Endothelial cell of umbilical vein (primary cell): Measurements from ENCODE around the gene FMN1. TPM values are rescaled to one million over a fixed set of nuclear protein-coding genes. Genes with fewer than 3 reads are reported as not detected.

ENCODE experiments used
- BruUV-seq: library from RNA; stranded (reverse); fragments of 400-500 nt; replicated peaks from 2 replicates; lab custom pipeline; 2021; lab: Mats Ljungman, UMichigan
- CTCF ChIA-PET: fragments of 300-600, 350-600 bp; sonication (Branson Sonifier 250); formaldehyde crosslinking; loops from one replicate; lab custom pipeline; 2021; ENCODE audit warnings: antibody characterized with exemption, inconsistent platforms; lab: Charles Lee
- POLR2A ChIA-PET: fragments of 300-600, 350-600 bp; sonication (Branson Sonifier 250); formaldehyde crosslinking; loops from one replicate; lab custom pipeline; 2021; ENCODE audit warnings: antibody characterized with exemption, inconsistent platforms; lab: Charles Lee
- DNase-seq: peaks from one replicate; pipeline ENCODE4 v3.0.0-alpha.2; 2011; ENCODE audit warnings: low read depth, low spot score
- FAIRE-seq: peaks from 2 replicates; lab custom pipeline; 2011; peaks lifted over from hg19 to GRCh38; lab: Jason Lieb, UNC
- H2AFZ ChIP-seq: 2 replicates; pipeline ENCODE4 v1.6.0; 2012; ENCODE audit warnings: low read depth, low read length, control low read depth, inconsistent platforms
- H3K27ac ChIP-seq: 2 replicates; pipeline ENCODE4 v1.5.1; 2011; ENCODE audit warnings: low read depth, mild to moderate bottlenecking, control low read depth, low read length, moderate library complexity; ENCODE audit not compliant: insufficient read depth
- H3K27me3 ChIP-seq, 2 experiments: 2 replicates each; pipeline versions ENCODE4 v1.6.0 to v1.6.1; 2011; ENCODE audit warnings: low read length in 2 of 2, mixed read lengths in 1 of 2; ENCODE audit not compliant: control insufficient read depth in 2 of 2, insufficient read depth in 2 of 2
- H3K36me3 ChIP-seq, 2 experiments: 2 replicates in 1 of 2; 3 replicates in 1 of 2; pipeline ENCODE4 v1.5.1; 2011; ENCODE audit warnings: low read length in 2 of 2, mild to moderate bottlenecking in 1 of 2, moderate library complexity in 1 of 2; ENCODE audit not compliant: control insufficient read depth in 2 of 2, insufficient read depth in 2 of 2; ENCODE audit errors: extremely low read depth in 1 of 2
- H3K4me1 ChIP-seq: 3 replicates; pipeline ENCODE4 v1.5.1; 2011; ENCODE audit warnings: mild to moderate bottlenecking, low read length; ENCODE audit not compliant: control insufficient read depth, insufficient read depth; ENCODE audit errors: extremely low read depth
- H3K4me2 ChIP-seq: 2 replicates; pipeline ENCODE4 v1.6.1; 2011; ENCODE audit warnings: low read length, control low read depth, mixed read lengths; ENCODE audit not compliant: insufficient read depth
- H3K4me3 ChIP-seq, 3 experiments: fragments of 200-600 bp in 1 of 3; sonication (generic), shearing (Covaris generic) in 1 of 3; replicated peaks in 1 of 3; 2 replicates each; pipeline ENCODE4 v1.5.1; 2011 to 2016; ENCODE audit warnings: control low read depth in 3 of 3, low read length in 3 of 3, mild to moderate bottlenecking in 2 of 3, inconsistent platforms in 1 of 3, low read depth in 1 of 3, moderate library complexity in 1 of 3; ENCODE audit not compliant: insufficient read depth in 1 of 3
- H3K79me2 ChIP-seq: 2 replicates; pipeline ENCODE4 v1.6.0; 2012; ENCODE audit warnings: low read length, inconsistent platforms; ENCODE audit not compliant: control insufficient read depth, insufficient read depth
- H3K9ac ChIP-seq: replicated peaks from 2 replicates; pipeline ENCODE3; 2011; ENCODE audit warnings: low read length, control low read depth; ENCODE audit not compliant: insufficient read depth; ENCODE audit errors: extremely low read depth
- H3K9me1 ChIP-seq: replicated peaks from 3 replicates; pipeline ENCODE4 v1.6.0; 2011; ENCODE audit warnings: mild to moderate bottlenecking, low read length; ENCODE audit not compliant: control insufficient read depth, insufficient read depth; ENCODE audit errors: extremely low read depth
- H3K9me3 ChIP-seq: replicated peaks from 2 replicates; pipeline ENCODE4 v1.5.1; 2012; ENCODE audit warnings: low read length, inconsistent platforms; ENCODE audit not compliant: control insufficient read depth, insufficient read depth
- H4K20me1 ChIP-seq: replicated peaks from 2 replicates; pipeline ENCODE3; 2011; ENCODE audit warnings: mild to moderate bottlenecking, low read length; ENCODE audit not compliant: control insufficient read depth, insufficient read depth; ENCODE audit errors: extremely low read depth
- EZH2 ChIP-seq: IDR thresholded peaks from 2 replicates; pipeline ENCODE4 v1.6.1; 2012; ENCODE audit warnings: borderline replicate concordance, low read depth, mild to moderate bottlenecking, moderate library complexity, low read length, inconsistent platforms; ENCODE audit not compliant: severe bottlenecking
- FOS ChIP-seq: IDR thresholded peaks from 2 replicates; pipeline ENCODE4 v1.6.1; 2011; ENCODE audit warnings: mild to moderate bottlenecking, low read length, moderate library complexity, borderline replicate concordance; ENCODE audit not compliant: insufficient read depth
- GATA2 ChIP-seq: IDR thresholded peaks from 2 replicates; pipeline ENCODE4 v1.7.0; 2011; ENCODE audit warnings: low read depth, mild to moderate bottlenecking, moderate library complexity, mixed read lengths, low read length; ENCODE audit not compliant: insufficient read length, insufficient read depth
- JUN ChIP-seq: IDR thresholded peaks from 2 replicates; pipeline ENCODE4 v1.6.1; 2011; ENCODE audit warnings: borderline replicate concordance, low read depth; ENCODE audit not compliant: insufficient read length, insufficient read depth
- MAX ChIP-seq: IDR thresholded peaks from 2 replicates; pipeline ENCODE4 v1.6.1; 2011; ENCODE audit not compliant: insufficient read depth, insufficient read length
- MYC ChIP-seq: IDR thresholded peaks from one replicate; pipeline ENCODE4 v1.6.1; 2011; ENCODE audit warnings: mild to moderate bottlenecking, low read depth, low read length
- POLR2A ChIP-seq: IDR thresholded peaks from 2 replicates; pipeline ENCODE4 v1.6.1; 2012; ENCODE audit warnings: low read depth, mild to moderate bottlenecking, control low read depth, low read length
- POLR2AphosphoS5 ChIP-seq: IDR thresholded peaks from 2 replicates; pipeline ENCODE4 v1.6.1; 2012; ENCODE audit warnings: low read depth, mild to moderate bottlenecking, control low read depth, low read length, moderate library complexity; ENCODE audit not compliant: insufficient read depth
- dilution Hi-C: fragments of 300-500 bp; cut with MboI; formaldehyde crosslinking; loops from one replicate; pipeline ENCODE4 v1.15.0; 2019; ENCODE audit warnings: low sequenced_read_pairs; ENCODE audit not compliant: extremely low pct_ligation_motif_present
- intact Hi-C: fragments of 100-400 bp; cut with micrococcal nuclease; formaldehyde crosslinking; loops from one replicate; pipeline ENCODE4 v1.10.0; 2022
- polyA plus RNA-seq, 4 experiments: library from polyadenylated mRNA; depleted of rRNA in 3 of 4; stranded (reverse) in 3 of 4; unstranded in 1 of 4; fragments of >200 nt; gene quantifications; 2 replicates each; pipeline versions ENCODE4 v1.2.1 to v1.2.3, GENCODE V29; 2011 to 2012; ENCODE audit warnings: missing spikeins in 1 of 4
- total RNA-seq: library from RNA; stranded (reverse); gene quantifications from 2 replicates; pipeline ENCODE4 v1.2.3, GENCODE V29; 2021
- TF ChIP-seq, protein P1 (sequence below), 2 donors: IDR thresholded peaks; 1 replicate in 1 of 2; 2 replicates in 1 of 2; pipeline ENCODE4 v1.5.1; 2011; ENCODE audit warnings: low read length in 2 of 2, mild to moderate bottlenecking in 2 of 2, moderate library complexity in 2 of 2, control low read depth in 1 of 2, inconsistent platforms in 1 of 2, low read depth in 1 of 2; ENCODE audit not compliant: insufficient read depth in 1 of 2; ENCODE audit errors: extremely low read depth in 1 of 2

Gene FMN1
- total and polyA plus RNA-seq, 2 donors (not counting 3 experiments of a cell fraction or from before 2014, with no cell fraction given): 0.01 to 0.29 TPM

GRCh38 chr15:32886459-32886858, 308.1 kb downstream of the FMN1 start:
- ChIA-PET CTCF (interaction anchor here (0.7 to 1.7 kb wide), 4 partner anchors 42 to 50 kb away, joined by 3 to 12 read pairs (median 3); no protein-coding TSS in a partner anchor), POLR2A (no interaction called here)
- no peaks in the 10 kb centered on the region for H3K4me1 ChIP-seq
- no peaks in the 10 kb centered on the region for H3K79me2 ChIP-seq
- H3K9me3 ChIP-seq: no peaks in the 10 kb centered on the region
- no peak overlapping the region for H3K4me2 ChIP-seq
- dilution Hi-C loops: no loop called here
- FAIRE-seq (no peak), DNase-seq (no peak)
- no TSS peak for BruUV-seq
- H3K9me1 ChIP-seq: no peaks in the 10 kb centered on the region
- H4K20me1 ChIP-seq: no peaks in the 10 kb centered on the region
- H3K27me3 ChIP-seq: no peaks in the 10 kb centered on the region
- intact Hi-C loops: no loop called here
- no peak overlapping the region for H3K9ac ChIP-seq
- H3K4me3 ChIP-seq: no peak overlapping the region
- H3K27ac ChIP-seq: no peak overlapping the region
- no peaks in the 10 kb centered on the region for H3K36me3 ChIP-seq
- H2AFZ ChIP-seq: no peak overlapping the region
- TF ChIP-seq FOS (no peak), MAX (no peak), POLR2AphosphoS5 (no peak), JUN (no peak), GATA2 (no peak), MYC (no peak), EZH2 (no peak), POLR2A (no peak)
- TF ChIP-seq, protein P1, sequence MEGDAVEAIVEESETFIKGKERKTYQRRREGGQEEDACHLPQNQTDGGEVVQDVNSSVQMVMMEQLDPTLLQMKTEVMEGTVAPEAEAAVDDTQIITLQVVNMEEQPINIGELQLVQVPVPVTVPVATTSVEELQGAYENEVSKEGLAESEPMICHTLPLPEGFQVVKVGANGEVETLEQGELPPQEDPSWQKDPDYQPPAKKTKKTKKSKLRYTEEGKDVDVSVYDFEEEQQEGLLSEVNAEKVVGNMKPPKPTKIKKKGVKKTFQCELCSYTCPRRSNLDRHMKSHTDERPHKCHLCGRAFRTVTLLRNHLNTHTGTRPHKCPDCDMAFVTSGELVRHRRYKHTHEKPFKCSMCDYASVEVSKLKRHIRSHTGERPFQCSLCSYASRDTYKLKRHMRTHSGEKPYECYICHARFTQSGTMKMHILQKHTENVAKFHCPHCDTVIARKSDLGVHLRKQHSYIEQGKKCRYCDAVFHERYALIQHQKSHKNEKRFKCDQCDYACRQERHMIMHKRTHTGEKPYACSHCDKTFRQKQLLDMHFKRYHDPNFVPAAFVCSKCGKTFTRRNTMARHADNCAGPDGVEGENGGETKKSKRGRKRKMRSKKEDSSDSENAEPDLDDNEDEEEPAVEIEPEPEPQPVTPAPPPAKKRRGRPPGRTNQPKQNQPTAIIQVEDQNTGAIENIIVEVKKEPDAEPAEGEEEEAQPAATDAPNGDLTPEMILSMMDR (IDR thresholded peaks at IDR 0.05; ENCODE audit: extremely low read depth in 1 of 2, insufficient read depth in 1 of 2, low read depth in 1 of 2, low read length in 2 of 2): no peak
